Cardiac muscle cell (in vitro differentiated cells and primary cell): ENCODE data around the gene MYPN. TPM values are rescaled to one million over a fixed set of nuclear protein-coding genes. Genes with fewer than 3 reads are reported as not detected.

Experiments
- DNase-seq, 2 donors: peaks; one replicate each; pipeline versions ENCODE4 v3.0.0 to v3.0.0-alpha.2; 2010 to 2017; ENCODE audit warnings: low read depth in 1 of 2, low spot score in 1 of 2
- H3K27ac ChIP-seq: fragments of 200-600 bp; sonication (generic); 2 replicates; pipeline ENCODE4 v1.5.1; 2016
- H3K27me3 ChIP-seq: fragments of 200-600 bp; sonication (generic); 2 replicates; pipeline ENCODE4 v1.6.0; 2016; ENCODE audit warnings: control low read depth
- H3K36me3 ChIP-seq: fragments of 200-600 bp; sonication (generic); 2 replicates; pipeline ENCODE4 v1.5.1; 2016; ENCODE audit warnings: control low read depth
- H3K4me1 ChIP-seq: fragments of 200-600 bp; sonication (generic); 2 replicates; pipeline ENCODE4 v1.8.1; 2017; ENCODE audit warnings: low read depth, mild to moderate bottlenecking, mixed run types
- H3K4me3 ChIP-seq: fragments of 200-600 bp; sonication (generic); 2 replicates; pipeline ENCODE4 v1.5.1; 2016; ENCODE audit warnings: mild to moderate bottlenecking
- H3K9me3 ChIP-seq: fragments of 200-600 bp; sonication (generic); 2 replicates; pipeline ENCODE4 v1.5.1; 2017; ENCODE audit warnings: low read depth, mild to moderate bottlenecking, control low read depth
- polyA plus RNA-seq: library from polyadenylated mRNA; unstranded; fragments of >200 nt; fragmentation: Nextera tagmentation; extraction: Ambion mirVana; gene quantifications from 2 replicates; pipeline ENCODE4 v1.2.1, GENCODE V29; 2016
- total RNA-seq: library from RNA; depleted of rRNA; stranded (reverse); fragments of >200 nt; gene quantifications from 2 replicates; pipeline ENCODE4 v1.2.3, GENCODE V29; 2016
- TF ChIP-seq, protein P1 (sequence below): IDR thresholded peaks from 2 replicates; pipeline ENCODE4 v1.5.1; 2012; ENCODE audit warnings: low read depth, mild to moderate bottlenecking, low read length

Gene MYPN
- total and polyA plus RNA-seq, 2 experiments from 2014 or later, result 3.9 TPM

DNA sequence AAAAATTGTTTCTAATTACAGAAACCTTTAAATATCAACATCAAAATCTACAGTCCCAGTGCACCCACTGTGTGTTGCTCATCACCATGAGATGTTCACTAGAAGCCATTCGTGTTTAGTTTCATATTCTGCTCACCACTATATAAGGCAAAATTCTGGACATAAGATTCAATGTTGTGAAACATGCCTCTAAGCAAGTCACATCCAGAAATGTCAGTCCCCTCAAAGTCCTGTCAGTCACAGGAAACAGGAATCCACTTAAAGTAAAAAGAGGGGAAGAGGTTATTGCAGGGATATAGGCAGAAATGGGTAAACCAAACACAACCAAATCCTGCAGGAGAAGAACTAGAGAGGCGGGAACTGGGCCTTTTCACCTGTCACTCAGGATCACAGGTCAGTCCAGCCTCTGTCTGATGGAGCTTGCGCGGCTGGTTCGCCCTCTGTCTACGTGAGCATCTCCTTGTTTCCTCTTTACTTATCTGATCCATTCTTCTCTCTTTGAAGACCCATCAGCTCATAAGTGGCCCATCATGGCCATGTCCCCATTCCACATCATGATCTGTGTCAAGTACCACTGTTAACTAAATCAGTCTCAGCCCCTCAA is 58.4 kb downstream of the MYPN start:
- Histone ChIP-seq H3K36me3 (no peaks in the 10 kb centered on the region), H3K27me3 (no peaks in the 10 kb centered on the region), H3K4me1 (no peaks in the 10 kb centered on the region), H3K4me3 (no peak overlapping the region), H3K9me3 (no peaks in the 10 kb centered on the region), H3K27ac (no peak overlapping the region)
- DNase-seq, result no peak
- TF ChIP-seq, protein P1, sequence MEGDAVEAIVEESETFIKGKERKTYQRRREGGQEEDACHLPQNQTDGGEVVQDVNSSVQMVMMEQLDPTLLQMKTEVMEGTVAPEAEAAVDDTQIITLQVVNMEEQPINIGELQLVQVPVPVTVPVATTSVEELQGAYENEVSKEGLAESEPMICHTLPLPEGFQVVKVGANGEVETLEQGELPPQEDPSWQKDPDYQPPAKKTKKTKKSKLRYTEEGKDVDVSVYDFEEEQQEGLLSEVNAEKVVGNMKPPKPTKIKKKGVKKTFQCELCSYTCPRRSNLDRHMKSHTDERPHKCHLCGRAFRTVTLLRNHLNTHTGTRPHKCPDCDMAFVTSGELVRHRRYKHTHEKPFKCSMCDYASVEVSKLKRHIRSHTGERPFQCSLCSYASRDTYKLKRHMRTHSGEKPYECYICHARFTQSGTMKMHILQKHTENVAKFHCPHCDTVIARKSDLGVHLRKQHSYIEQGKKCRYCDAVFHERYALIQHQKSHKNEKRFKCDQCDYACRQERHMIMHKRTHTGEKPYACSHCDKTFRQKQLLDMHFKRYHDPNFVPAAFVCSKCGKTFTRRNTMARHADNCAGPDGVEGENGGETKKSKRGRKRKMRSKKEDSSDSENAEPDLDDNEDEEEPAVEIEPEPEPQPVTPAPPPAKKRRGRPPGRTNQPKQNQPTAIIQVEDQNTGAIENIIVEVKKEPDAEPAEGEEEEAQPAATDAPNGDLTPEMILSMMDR, result no peak

DNA sequence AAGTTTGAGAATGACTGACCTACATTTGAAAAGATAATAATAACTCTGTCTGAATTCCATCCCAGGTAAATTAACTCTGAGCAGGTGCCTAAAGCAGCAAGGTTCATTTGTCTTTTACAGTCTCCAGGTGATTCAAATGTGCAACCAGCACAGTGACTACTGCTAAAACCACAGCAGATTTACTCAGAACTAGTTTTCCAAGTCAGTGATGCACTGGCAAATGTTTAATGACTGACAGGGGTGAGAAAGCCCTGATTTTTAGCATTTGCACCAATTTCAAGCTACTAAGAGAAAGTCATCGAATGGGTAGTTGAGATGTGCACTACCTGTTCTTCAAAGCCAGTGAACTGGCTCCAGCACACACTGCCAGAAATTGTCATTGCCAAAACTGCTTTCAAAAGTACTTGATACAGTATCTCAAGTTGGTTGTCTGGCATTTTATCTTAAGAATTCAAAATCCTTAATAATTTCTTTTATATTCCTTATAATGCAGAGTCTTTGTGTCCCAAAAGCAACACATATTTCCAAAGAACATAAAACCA is 62.3 kb downstream of the MYPN start:
- H3K4me1 ChIP-seq, result no peaks in the 10 kb centered on the region
- no peak for DNase-seq
- TF ChIP-seq, protein P1, result no peak
- H3K4me3 ChIP-seq, result no peak overlapping the region
- no peaks in the 10 kb centered on the region for H3K27me3 ChIP-seq
- no peaks in the 10 kb centered on the region for H3K36me3 ChIP-seq
- no peaks in the 10 kb centered on the region for H3K9me3 ChIP-seq
- no peak overlapping the region for H3K27ac ChIP-seq

DNA sequence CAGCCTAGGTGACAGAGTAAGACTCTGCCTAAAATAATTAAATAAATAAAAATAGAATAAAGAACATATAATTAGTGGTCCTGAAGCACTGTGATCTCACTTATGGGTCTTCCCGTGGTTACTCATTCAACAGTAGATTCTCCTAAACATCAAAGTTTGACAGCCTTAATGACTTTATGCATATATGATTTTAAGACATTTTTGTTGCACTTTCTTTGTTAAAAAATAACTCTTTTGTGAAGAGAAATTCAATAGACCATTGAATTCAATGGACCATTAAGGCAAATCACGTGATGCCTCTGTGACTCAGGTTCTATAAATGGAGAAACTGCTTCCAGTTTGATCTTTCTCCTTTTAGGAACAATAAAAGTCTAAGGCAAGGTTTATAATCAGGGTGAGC is 63.0 kb downstream of the MYPN start:
- no peak for DNase-seq
- no peak overlapping the region for H3K4me3 ChIP-seq
- H3K36me3 ChIP-seq, result no peaks in the 10 kb centered on the region
- H3K27me3 ChIP-seq, result no peaks in the 10 kb centered on the region
- no peak overlapping the region for H3K27ac ChIP-seq
- no peaks in the 10 kb centered on the region for H3K9me3 ChIP-seq
- TF ChIP-seq, protein P1, result no peak
- H3K4me1 ChIP-seq, result no peaks in the 10 kb centered on the region

DNA sequence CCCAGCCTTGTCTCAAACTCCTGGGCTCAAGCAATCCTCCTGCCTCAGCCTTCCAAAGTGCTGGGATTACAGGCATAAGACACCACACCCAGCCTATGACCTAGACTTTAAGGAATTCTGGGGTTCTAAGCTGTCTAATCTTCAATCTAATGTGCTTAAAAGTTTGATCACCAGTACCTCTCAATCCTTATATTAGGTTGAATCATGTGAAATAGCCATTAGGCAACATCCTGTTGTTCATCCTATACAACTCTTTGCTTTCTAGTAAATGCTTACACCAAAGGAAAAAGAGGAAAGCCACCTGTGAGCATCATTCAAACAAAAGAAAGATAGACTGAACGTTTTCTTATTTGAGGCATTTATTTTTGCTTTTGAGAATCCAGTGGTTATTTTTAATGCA is 66.7 kb downstream of the MYPN start:
- H3K9me3 ChIP-seq, result no peaks in the 10 kb centered on the region
- H3K4me3 ChIP-seq, result no peak overlapping the region
- TF ChIP-seq, protein P1, result no peak
- H3K4me1 ChIP-seq, result no peaks in the 10 kb centered on the region
- H3K27ac ChIP-seq, result no peak overlapping the region
- DNase-seq, result no peak
- no peaks in the 10 kb centered on the region for H3K27me3 ChIP-seq
- no peaks in the 10 kb centered on the region for H3K36me3 ChIP-seq

DNA sequence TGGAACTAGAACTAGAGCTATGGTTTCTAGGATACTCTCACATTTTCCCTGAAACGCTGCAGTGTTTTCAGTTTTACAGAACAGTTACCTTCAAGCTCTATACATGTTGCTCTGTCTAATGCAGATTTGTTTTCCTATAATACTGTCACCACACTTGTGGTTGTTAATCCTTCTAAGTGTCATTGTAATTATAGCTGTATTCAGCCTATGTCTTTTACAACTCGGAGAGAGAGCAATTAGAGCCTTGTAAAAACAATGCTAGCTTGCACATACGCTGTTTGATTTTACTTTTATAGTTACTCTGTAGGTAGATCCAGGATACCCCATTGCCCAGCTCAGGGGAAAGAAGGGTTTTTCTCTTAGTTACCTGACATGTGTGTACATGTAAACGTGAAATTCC is 67.5 kb downstream of the MYPN start:
- Histone ChIP-seq H3K27ac (no peak overlapping the region), H3K4me3 (no peak overlapping the region), H3K4me1 (no peaks in the 10 kb centered on the region), H3K27me3 (no peaks in the 10 kb centered on the region), H3K9me3 (no peaks in the 10 kb centered on the region), H3K36me3 (no peaks in the 10 kb centered on the region)
- no peak for DNase-seq
- TF ChIP-seq, protein P1, result no peak
